Measurements from ENCODE around the gene SPATA21.
"Not testable (repeated sequence)": the region's sequence is repeated elsewhere in the genome, so short reads cannot be mapped to it uniquely, and the experiment has no call there.

DNA sequence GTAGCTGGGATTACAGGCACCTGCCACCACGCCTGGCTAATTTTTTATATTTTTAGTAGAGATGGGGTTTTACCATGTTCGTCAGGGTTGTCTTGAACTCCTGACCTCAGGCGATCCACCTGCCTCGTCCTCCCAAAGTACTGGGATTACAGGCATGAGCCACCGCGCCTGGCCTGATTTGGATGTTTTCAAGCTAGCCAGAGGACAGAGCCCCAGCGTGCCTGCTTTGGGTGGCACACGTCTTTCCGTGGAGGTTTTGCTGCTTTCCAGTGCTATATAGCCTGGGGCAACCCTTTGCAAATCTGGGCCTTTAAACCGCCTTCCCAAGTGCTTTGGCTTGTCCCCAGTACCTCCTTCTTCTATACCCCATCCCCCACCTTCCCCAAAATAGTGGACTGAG lies 18.9 kb upstream of the SPATA21 start:
- TF ChIP-seq, protein P1, sequence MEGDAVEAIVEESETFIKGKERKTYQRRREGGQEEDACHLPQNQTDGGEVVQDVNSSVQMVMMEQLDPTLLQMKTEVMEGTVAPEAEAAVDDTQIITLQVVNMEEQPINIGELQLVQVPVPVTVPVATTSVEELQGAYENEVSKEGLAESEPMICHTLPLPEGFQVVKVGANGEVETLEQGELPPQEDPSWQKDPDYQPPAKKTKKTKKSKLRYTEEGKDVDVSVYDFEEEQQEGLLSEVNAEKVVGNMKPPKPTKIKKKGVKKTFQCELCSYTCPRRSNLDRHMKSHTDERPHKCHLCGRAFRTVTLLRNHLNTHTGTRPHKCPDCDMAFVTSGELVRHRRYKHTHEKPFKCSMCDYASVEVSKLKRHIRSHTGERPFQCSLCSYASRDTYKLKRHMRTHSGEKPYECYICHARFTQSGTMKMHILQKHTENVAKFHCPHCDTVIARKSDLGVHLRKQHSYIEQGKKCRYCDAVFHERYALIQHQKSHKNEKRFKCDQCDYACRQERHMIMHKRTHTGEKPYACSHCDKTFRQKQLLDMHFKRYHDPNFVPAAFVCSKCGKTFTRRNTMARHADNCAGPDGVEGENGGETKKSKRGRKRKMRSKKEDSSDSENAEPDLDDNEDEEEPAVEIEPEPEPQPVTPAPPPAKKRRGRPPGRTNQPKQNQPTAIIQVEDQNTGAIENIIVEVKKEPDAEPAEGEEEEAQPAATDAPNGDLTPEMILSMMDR (IDR thresholded peaks at IDR 0.05; ENCODE audit: poor library complexity, severe bottlenecking): not testable (repeated sequence)
- TF ChIP-seq RAD21 (conservative IDR thresholded peaks at IDR 0.05); SMC3 (conservative IDR thresholded peaks at IDR 0.05; ENCODE audit: poor library complexity); TAF1 (IDR thresholded peaks at IDR 0.05; ENCODE audit: low read depth): not testable (repeated sequence)

All from neural cell (in vitro differentiated cells).